Left ventricle myocardium inferior (tissue), 1 donor: Measurements from ENCODE around the gene CPM. TPM values are rescaled to one million over a fixed set of nuclear protein-coding genes. Genes with fewer than 3 reads are reported as not detected.

Experiments used
- DNase-seq: peaks from one replicate; pipeline ENCODE4 v3.0.0-alpha.2; 2020
- H3K27ac ChIP-seq: fragments of 200-600 bp; replicated peaks from 2 replicates; pipeline ENCODE4 v1.8.0; 2021
- H3K27me3 ChIP-seq: fragments of 200-600 bp; 2 replicates; pipeline ENCODE4 v1.8.0; 2021; ENCODE audit warnings: low read depth
- H3K36me3 ChIP-seq: fragments of 200-600 bp; 2 replicates; pipeline ENCODE4 v1.8.0; 2021
- H3K4me1 ChIP-seq: fragments of 200-600 bp; 2 replicates; pipeline ENCODE4 v1.8.0; 2021
- H3K4me3 ChIP-seq: fragments of 200-600 bp; 2 replicates; pipeline ENCODE4 v1.8.0; 2021; ENCODE audit warnings: mild to moderate bottlenecking, moderate library complexity
- H3K9me3 ChIP-seq: fragments of 200-600 bp; replicated peaks from 2 replicates; pipeline ENCODE4 v1.8.0; 2021
- intact Hi-C: fragments of 100-400 bp; cut with micrococcal nuclease; formaldehyde crosslinking; loops from one replicate; pipeline ENCODE4 v1.11.0; 2022
- total RNA-seq: library from RNA; stranded (reverse); fragmentation: NEBNext Ultra II Directional; extraction: Animal tissue kit (Norgen Biotek cat#: 25700); gene quantifications from one replicate; pipeline ENCODE4 v1.2.1, GENCODE V29; 2021
- TF ChIP-seq, protein P1 (sequence below): fragments of 200-600 bp; IDR thresholded peaks from 2 replicates; pipeline ENCODE4 v1.8.0; 2021; ENCODE audit warnings: antibody characterized with exemption, mild to moderate bottlenecking, borderline replicate concordance
- donor health status: DM: no; HTN: yes; CAD: no; lungs with severe emphysema.

The CPM gene
- total RNA-seq, 1 donor from 2014 or later = 6.3 TPM

DNA sequence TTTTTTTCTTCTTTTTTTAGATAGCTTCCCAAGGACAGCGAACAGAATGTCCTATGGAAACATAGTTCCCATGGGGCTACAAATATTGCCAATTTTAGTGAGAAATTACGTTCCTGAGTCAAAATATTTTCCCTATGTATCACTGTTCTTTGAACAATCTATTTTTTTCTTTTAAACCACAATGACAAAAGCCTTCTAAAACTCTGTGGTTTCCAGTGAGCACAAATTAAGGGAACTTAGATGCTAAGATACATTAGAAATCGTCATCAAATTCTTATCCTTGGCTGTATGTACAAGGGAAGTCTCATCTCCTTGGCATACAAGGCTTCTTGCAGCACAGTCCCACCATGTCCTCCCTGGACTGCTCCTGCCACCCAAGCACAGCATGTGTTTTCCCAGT, 17.9 kb downstream of the CPM start:
- no peak overlapping the region for H3K4me3 ChIP-seq
- DNase-seq = no peak
- no peaks in the 10 kb centered on the region for H3K27me3 ChIP-seq
- no peaks in the 10 kb centered on the region for H3K36me3 ChIP-seq
- intact Hi-C loops = no loop called here
- peak overlapping the region; percentile 44 for H3K27ac ChIP-seq
- H3K9me3 ChIP-seq = no peaks in the 10 kb centered on the region
- TF ChIP-seq, protein P1, sequence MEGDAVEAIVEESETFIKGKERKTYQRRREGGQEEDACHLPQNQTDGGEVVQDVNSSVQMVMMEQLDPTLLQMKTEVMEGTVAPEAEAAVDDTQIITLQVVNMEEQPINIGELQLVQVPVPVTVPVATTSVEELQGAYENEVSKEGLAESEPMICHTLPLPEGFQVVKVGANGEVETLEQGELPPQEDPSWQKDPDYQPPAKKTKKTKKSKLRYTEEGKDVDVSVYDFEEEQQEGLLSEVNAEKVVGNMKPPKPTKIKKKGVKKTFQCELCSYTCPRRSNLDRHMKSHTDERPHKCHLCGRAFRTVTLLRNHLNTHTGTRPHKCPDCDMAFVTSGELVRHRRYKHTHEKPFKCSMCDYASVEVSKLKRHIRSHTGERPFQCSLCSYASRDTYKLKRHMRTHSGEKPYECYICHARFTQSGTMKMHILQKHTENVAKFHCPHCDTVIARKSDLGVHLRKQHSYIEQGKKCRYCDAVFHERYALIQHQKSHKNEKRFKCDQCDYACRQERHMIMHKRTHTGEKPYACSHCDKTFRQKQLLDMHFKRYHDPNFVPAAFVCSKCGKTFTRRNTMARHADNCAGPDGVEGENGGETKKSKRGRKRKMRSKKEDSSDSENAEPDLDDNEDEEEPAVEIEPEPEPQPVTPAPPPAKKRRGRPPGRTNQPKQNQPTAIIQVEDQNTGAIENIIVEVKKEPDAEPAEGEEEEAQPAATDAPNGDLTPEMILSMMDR = no peak
- H3K4me1 ChIP-seq = no peaks in the 10 kb centered on the region

DNA sequence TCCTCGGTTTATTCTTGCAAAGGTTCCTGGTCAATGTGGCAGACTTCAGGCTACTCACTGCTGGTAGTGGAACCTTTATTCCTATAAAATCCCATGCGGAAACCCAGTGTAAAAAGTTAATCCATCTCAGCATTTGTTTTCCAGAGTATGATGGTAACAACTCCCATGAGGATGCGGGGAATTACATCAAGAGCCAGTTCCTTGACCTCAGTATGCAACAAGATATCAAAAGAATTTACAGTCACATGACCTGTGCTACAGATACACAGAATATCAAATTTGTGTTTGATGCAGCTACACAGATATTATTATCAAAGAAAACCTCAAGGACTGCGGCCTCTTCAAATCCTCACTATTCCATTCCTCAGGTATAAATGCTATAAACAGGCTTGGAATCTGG, 19.3 kb downstream of the CPM start:
- no peaks in the 10 kb centered on the region for H3K27me3 ChIP-seq
- no peaks in the 10 kb centered on the region for H3K36me3 ChIP-seq
- TF ChIP-seq, protein P1 = no peak
- no peaks in the 10 kb centered on the region for H3K9me3 ChIP-seq
- no peak for DNase-seq
- no peak overlapping the region for H3K4me3 ChIP-seq
- H3K27ac ChIP-seq = peak overlapping the region; percentile 59
- no peaks in the 10 kb centered on the region for H3K4me1 ChIP-seq
- intact Hi-C loops = no loop called here

DNA sequence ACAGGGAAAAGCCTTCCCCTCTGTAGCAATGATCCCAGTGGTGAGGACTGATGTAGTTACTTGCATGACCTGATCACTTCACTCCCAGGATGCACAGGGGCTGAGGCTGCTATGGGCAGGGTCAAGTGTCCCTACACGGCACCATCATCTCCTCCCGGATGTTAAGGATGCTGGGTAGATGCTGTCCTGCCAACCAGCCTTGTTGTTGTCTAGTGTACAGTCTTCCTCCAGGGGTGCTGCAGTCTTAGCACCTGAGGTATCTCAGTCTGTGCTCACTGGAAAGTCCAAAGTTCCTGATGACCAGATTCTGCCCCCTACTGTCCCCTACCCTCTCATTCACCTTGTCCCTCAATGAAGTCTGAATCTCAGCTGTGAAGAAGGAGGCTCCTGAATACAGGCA, 20.1 kb downstream of the CPM start:
- H3K4me3 ChIP-seq = no peak overlapping the region
- no peak for DNase-seq
- H3K36me3 ChIP-seq = no peaks in the 10 kb centered on the region
- H3K27me3 ChIP-seq = no peaks in the 10 kb centered on the region
- no peaks in the 10 kb centered on the region for H3K9me3 ChIP-seq
- H3K27ac ChIP-seq = no peak overlapping the region
- TF ChIP-seq, protein P1 = no peak
- H3K4me1 ChIP-seq = no peaks in the 10 kb centered on the region
- intact Hi-C loops = no loop called here

DNA sequence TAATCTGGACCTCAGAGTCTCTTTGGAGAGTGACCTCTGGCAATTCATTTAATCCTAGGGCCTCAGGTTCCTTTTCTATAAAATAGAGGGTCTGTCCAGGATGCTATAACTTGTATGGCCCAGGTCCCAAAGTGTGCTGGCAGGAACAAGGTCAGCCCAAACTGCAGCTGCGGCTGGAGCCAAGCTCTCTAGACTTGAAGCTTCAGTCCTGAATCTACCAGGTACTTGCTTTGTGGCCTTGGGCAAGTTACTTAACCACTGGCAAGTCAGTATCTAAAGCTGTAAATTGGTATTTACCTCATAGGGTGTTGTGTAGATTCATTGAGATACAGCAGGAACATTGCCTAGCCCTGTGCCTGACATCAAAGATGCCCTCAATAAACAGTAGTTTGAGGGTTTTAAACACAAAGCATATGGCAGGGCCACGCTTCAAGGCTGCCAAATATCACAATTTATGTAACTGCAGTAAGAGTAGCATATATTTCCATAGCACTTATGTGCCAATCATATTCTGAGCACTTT, 21.7 kb downstream of the CPM start:
- Histone ChIP-seq H3K9me3 (no peaks in the 10 kb centered on the region), H3K36me3 (no peaks in the 10 kb centered on the region), H3K4me1 (no peaks in the 10 kb centered on the region), H3K27ac (no peak overlapping the region), H3K4me3 (no peak overlapping the region), H3K27me3 (no peaks in the 10 kb centered on the region)
- TF ChIP-seq, protein P1 = no peak
- intact Hi-C loops = no loop called here
- DNase-seq = no peak

DNA sequence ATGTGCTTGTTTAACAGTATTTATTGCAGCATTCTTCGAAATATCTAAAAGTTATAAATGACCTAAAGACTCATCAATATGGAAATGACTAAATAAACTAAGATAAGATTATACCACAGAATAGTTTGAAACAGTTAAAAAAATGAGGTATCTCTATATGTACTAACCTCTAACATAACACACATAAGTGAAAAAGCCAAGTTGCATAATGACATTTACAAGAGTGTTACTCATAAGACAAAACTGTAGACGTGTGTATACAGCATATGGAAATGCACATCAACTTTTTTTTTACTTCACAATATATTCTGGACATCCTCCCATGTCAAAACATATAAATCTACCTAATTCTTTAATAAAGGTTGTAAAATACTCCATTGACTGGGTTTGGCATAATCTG, 22.8 kb downstream of the CPM start:
- intact Hi-C loops = no loop called here
- TF ChIP-seq, protein P1 = no peak
- no peaks in the 10 kb centered on the region for H3K9me3 ChIP-seq
- H3K36me3 ChIP-seq = no peaks in the 10 kb centered on the region
- no peaks in the 10 kb centered on the region for H3K27me3 ChIP-seq
- H3K4me1 ChIP-seq = no peaks in the 10 kb centered on the region
- no peak for DNase-seq
- no peak overlapping the region for H3K4me3 ChIP-seq
- no peak overlapping the region for H3K27ac ChIP-seq
